ENCODE results near the gene PLA2G4B. TPM values are rescaled to one million over a fixed set of nuclear protein-coding genes. Genes with fewer than 3 reads are reported as not detected.

Gene PLA2G4B
- total and polyA plus RNA-seq, 2 of the 8 experiments (the other 6 are each of a cell fraction or from before 2014, with no cell fraction given): 4.2 to 9.2 TPM

GRCh38 chr15:41828807-41829141 is 9.9 kb upstream of the PLA2G4B start:
- Histone ChIP-seq H3K9ac (replicated peaks in 1 of 4; ENCODE audit: extremely low read depth in 1 of 4, low read depth in 3 of 4, low read length in 3 of 4) (no peak overlapping the region; a peak in 1 of 7 replicates), H3K4me3 (ENCODE audit: extremely low read depth in 1 of 4, insufficient read depth in 2 of 4, low read depth in 3 of 4, low read length in 4 of 4) (peak overlapping the region in 3 of 4 experiments; percentile 86 to 97 (median 96); a peak in 6 of 8 replicates), H3K4me2 (ENCODE audit: insufficient read depth in 1 of 2, low read depth in 2 of 2, low read length in 2 of 2) (peak overlapping the region; percentile 82 to 89), H3K27ac (ENCODE audit: low read depth, low read length) (no peak overlapping the region), H3K18ac (ENCODE audit: extremely low read depth, low read length) (no peak overlapping the region), H3K4me1 (replicated peaks in 1 of 4; ENCODE audit: control insufficient read depth in 3 of 4, insufficient read depth in 4 of 4, low read length in 3 of 4) (peaks cover 0 to 4% (median 2%) of the 10 kb centered on the region in 4 experiments; a peak in 4 of 7 replicates), H3K79me1 (ENCODE audit: low read depth, low read length) (no peaks in the 10 kb centered on the region; the same call in 1 of the 2 replicates), H4K5ac (ENCODE audit: insufficient read length, low read depth, low read length) (no peak overlapping the region), H2BK20ac (ENCODE audit: low read length) (no peak overlapping the region), H2AFZ (ENCODE audit: low read length) (peak overlapping the region; percentile 8; the same call in 1 of the 2 replicates), H2BK15ac (ENCODE audit: low read length) (no peak overlapping the region), H3K23ac (ENCODE audit: insufficient read length) (no peak overlapping the region), H3K9me3 (ENCODE audit: insufficient read depth in 2 of 2, low read depth in 1 of 2, low read length in 1 of 2) (no peaks in the 10 kb centered on the region), H3K36me3 (ENCODE audit: control insufficient read depth in 2 of 4, insufficient read depth in 4 of 4, low read length in 3 of 4) (peaks cover 0 to 3% (median 0%) of the 10 kb centered on the region in 4 experiments; a peak in 4 of 8 replicates), H4K8ac (ENCODE audit: extremely low read depth, insufficient read depth, low read length) (no peak overlapping the region), H4K91ac (replicated peaks; ENCODE audit: insufficient read length, low read length) (no peak overlapping the region), H2BK12ac (ENCODE audit: low read depth, low read length) (no peak overlapping the region), H2BK5ac (ENCODE audit: low read depth, low read length) (no peak overlapping the region), H3K79me2 (ENCODE audit: control insufficient read depth in 1 of 2, insufficient read depth in 2 of 2, low read length in 2 of 2) (no peaks in the 10 kb centered on the region), H3K23me2 (ENCODE audit: low read depth, low read length) (peaks cover 10% of the 10 kb centered on the region; the same call in 1 of the 2 replicates), H2BK120ac (replicated peaks; ENCODE audit: low read depth, low read length) (peak overlapping the region; percentile 10), H3K56ac (replicated peaks; ENCODE audit: insufficient read length, low read depth, low read length) (no peak overlapping the region), H4K20me1 (replicated peaks in 1 of 2; ENCODE audit: control insufficient read depth in 1 of 2, insufficient read depth in 2 of 2, low read length in 2 of 2) (peaks cover 1 to 10% of the 10 kb centered on the region in 2 experiments), H3K27me3 (replicated peaks in 1 of 4; ENCODE audit: control insufficient read depth in 3 of 4, extremely low read depth in 1 of 4, insufficient read depth in 3 of 4, low read length in 3 of 4) (peaks cover 0 to 2% (median 0%) of the 10 kb centered on the region in 4 experiments; a peak in 1 of 7 replicates), H3K4ac (replicated peaks; ENCODE audit: insufficient read length, low read depth, low read length) (no peak overlapping the region), H3K14ac (ENCODE audit: insufficient read length) (no peak overlapping the region), H2AK5ac (ENCODE audit: low read depth, low read length) (no peak overlapping the region)
- FAIRE-seq (no peak), DNase-seq (ENCODE audit: low read depth in 1 of 2, low spot score in 2 of 2) (no peak)
- ChIA-PET CTCF (ENCODE audit: partially characterized antibody) (interaction anchor here (0.5 to 2.1 kb wide), 4 partner anchors 9 to 296 kb away, joined by 3 to 6 read pairs (median 4); partner anchors contain the start of genes MAPKBP1 and PLA2G4B), POLR2A (ENCODE audit: partially characterized antibody) (interaction anchor here (0.7 to 2.1 kb wide), 3 partner anchors 8 to 53 kb away, joined by 3 to 6 read pairs (median 3); no protein-coding TSS in a partner anchor)
- WGBS, 2 experiments (ENCODE audit: extremely low coverage in 1 of 2, insufficient coverage in 1 of 2, insufficient read length in 1 of 2, insufficient replicate concordance in 2 of 2, low coverage in 1 of 2, low lambda C conversion rate in 2 of 2, missing lambda C conversion rate in 1 of 2): 54% methylated on average over 6 of the region's 6 CpGs; no CpG with 5 or more reads in 1 of the 2 experiments
- TF ChIP-seq HDAC2 (IDR thresholded peaks at IDR 0.05; ENCODE audit: borderline replicate concordance in 1 of 2, low read depth in 2 of 2, low read length in 2 of 2) (no peak), BACH1 (IDR thresholded peaks at IDR 0.05; ENCODE audit: low read length) (no peak), SIRT6 (IDR thresholded peaks at IDR 0.05; ENCODE audit: low read length) (no peak), NANOG (IDR thresholded peaks at IDR 0.05; ENCODE audit: insufficient read depth, low read depth, low read length, poor library complexity, severe bottlenecking) (no peak), TBP (IDR thresholded peaks at IDR 0.05; ENCODE audit: low read depth, low read length) (no peak), POLR2A (IDR thresholded peaks at IDR 0.05; ENCODE audit: control extremely low read depth in 1 of 2, low read depth in 2 of 2, low read length in 2 of 2) (no peak), POLR2AphosphoS5 (IDR thresholded peaks at IDR 0.05; ENCODE audit: low read depth, low read length) (no peak), GTF2F1 (IDR thresholded peaks at IDR 0.05; ENCODE audit: borderline replicate concordance, low read depth, low read length) (no peak), TCF12 (IDR thresholded peaks at IDR 0.05; ENCODE audit: low read depth, low read length) (no peak), EZH2 (IDR thresholded peaks at IDR 0.05; ENCODE audit: low read depth, low read length, severe bottlenecking) (no peak), POU5F1 (IDR thresholded peaks at IDR 0.05; ENCODE audit: low read depth, low read length) (no peak), CHD1 (IDR thresholded peaks at IDR 0.05; ENCODE audit: low read depth, low read length) (no peak), MAFK (IDR thresholded peaks at IDR 0.05; ENCODE audit: low read depth, low read length) (no peak)
